ENCODE data around the gene ALOX12.
"Not testable (repeated sequence)": the region's sequence is repeated elsewhere in the genome, so short reads cannot be mapped to it uniquely, and the experiment has no call there.

The ALOX12 gene, protein sequence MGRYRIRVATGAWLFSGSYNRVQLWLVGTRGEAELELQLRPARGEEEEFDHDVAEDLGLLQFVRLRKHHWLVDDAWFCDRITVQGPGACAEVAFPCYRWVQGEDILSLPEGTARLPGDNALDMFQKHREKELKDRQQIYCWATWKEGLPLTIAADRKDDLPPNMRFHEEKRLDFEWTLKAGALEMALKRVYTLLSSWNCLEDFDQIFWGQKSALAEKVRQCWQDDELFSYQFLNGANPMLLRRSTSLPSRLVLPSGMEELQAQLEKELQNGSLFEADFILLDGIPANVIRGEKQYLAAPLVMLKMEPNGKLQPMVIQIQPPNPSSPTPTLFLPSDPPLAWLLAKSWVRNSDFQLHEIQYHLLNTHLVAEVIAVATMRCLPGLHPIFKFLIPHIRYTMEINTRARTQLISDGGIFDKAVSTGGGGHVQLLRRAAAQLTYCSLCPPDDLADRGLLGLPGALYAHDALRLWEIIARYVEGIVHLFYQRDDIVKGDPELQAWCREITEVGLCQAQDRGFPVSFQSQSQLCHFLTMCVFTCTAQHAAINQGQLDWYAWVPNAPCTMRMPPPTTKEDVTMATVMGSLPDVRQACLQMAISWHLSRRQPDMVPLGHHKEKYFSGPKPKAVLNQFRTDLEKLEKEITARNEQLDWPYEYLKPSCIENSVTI

GRCh38 chr17:6995500-6996255 lies at the start of gene ALOX12:
ALOX12 (plus strand) TSS chr17:6996049; CDS start chr17:6996118, 69 bp downstream.
- no peak within 1 kb of the TSS for H3K27ac ChIP-seq
- TF ChIP-seq CTCF (IDR thresholded peaks at IDR 0.05) (no peak), ZFX (IDR thresholded peaks at IDR 0.05; ENCODE audit: borderline replicate concordance) (no peak)

GRCh38 chr17:6947745-6948144 lies 48.1 kb upstream of the ALOX12 start:
- H3K27ac ChIP-seq, result no peak overlapping the region
- TF ChIP-seq CTCF (IDR thresholded peaks at IDR 0.05) (no peak), ZFX (IDR thresholded peaks at IDR 0.05; ENCODE audit: borderline replicate concordance) (no peak)

GRCh38 chr17:6948562-6948961 lies 47.3 kb upstream of the ALOX12 start:
- no peak for TF ChIP-seq CTCF (IDR thresholded peaks at IDR 0.05)
- no peak for TF ChIP-seq ZFX (IDR thresholded peaks at IDR 0.05; ENCODE audit: borderline replicate concordance)
- no peak overlapping the region for H3K27ac ChIP-seq

- no peak overlapping the region for H3K27ac ChIP-seq
- TF ChIP-seq ZFX (IDR thresholded peaks at IDR 0.05; ENCODE audit: borderline replicate concordance) (no peak), CTCF (IDR thresholded peaks at IDR 0.05) (no peak)
These were observed 46.9 kb upstream of the ALOX12 start for GRCh38 chr17:6948976-6949375.

- not testable (repeated sequence) for H3K27ac ChIP-seq
These were observed 44.9 kb upstream of the ALOX12 start for GRCh38 chr17:6950938-6951337.

GRCh38 chr17:6953689-6954088 lies 42.2 kb upstream of the ALOX12 start:
- H3K27ac ChIP-seq, result no peak overlapping the region
- no peak for TF ChIP-seq ZFX (IDR thresholded peaks at IDR 0.05; ENCODE audit: borderline replicate concordance)
- no peak for TF ChIP-seq CTCF (IDR thresholded peaks at IDR 0.05)

- TF ChIP-seq ZFX (IDR thresholded peaks at IDR 0.05; ENCODE audit: borderline replicate concordance), result no peak
- no peak for TF ChIP-seq CTCF (IDR thresholded peaks at IDR 0.05)
- no peak overlapping the region for H3K27ac ChIP-seq
These were observed 36.1 kb upstream of the ALOX12 start for GRCh38 chr17:6959700-6960099.
